Panc1 (cell line): Measurements from ENCODE around the gene ZNF613. TPM values are rescaled to one million over a fixed set of nuclear protein-coding genes. Genes with fewer than 3 reads are reported as not detected.

ENCODE experiments used
- ATAC-seq: fragments of 200-7000 bp; cut with Tn5 transposase; 2 replicates; pipeline ENCODE4 v1.9.1; 2020; ENCODE audit warnings: mild to moderate bottlenecking, moderate library complexity
- BruUV-seq: library from RNA; stranded (reverse); fragments of 400-500 nt; replicated peaks from 2 replicates; lab custom pipeline; 2021; lab: Mats Ljungman, UMichigan
- CTCF ChIA-PET: fragments of 300-600 bp; sonication (Branson Sonifier 250); formaldehyde crosslinking; loops from one replicate; lab custom pipeline; 2022; ENCODE audit warnings: antibody characterized with exemption; lab: Charles Lee
- POLR2A ChIA-PET: fragments of 300-600 bp; sonication (Branson Sonifier 250); formaldehyde crosslinking; loops from one replicate; lab custom pipeline; 2022; ENCODE audit warnings: antibody characterized with exemption; lab: Charles Lee
- DNase-seq: peaks from one replicate; pipeline ENCODE4 v3.0.0-alpha.2; 2010; ENCODE audit warnings: low read depth, low spot score
- H3K27ac ChIP-seq: 2 replicates; pipeline ENCODE4 v1.5.1; 2011; ENCODE audit warnings: mild to moderate bottlenecking, low read length, inconsistent platforms
- H3K27me3 ChIP-seq: fragments of 200-500 bp; sonication (Bioruptor generic); 2 replicates; pipeline ENCODE4 v1.6.0; 2014; ENCODE audit warnings: low read length, inconsistent platforms; ENCODE audit not compliant: control insufficient read depth, insufficient read depth
- H3K36me3 ChIP-seq: fragments of 200-500 bp; sonication (Bioruptor generic); 2 replicates; pipeline ENCODE4 v1.5.1; 2014; ENCODE audit warnings: inconsistent platforms, mild to moderate bottlenecking, low read length, moderate library complexity; ENCODE audit not compliant: control insufficient read depth, insufficient read depth
- H3K4me1 ChIP-seq: 2 replicates; pipeline ENCODE4 v1.5.1; 2011; ENCODE audit warnings: inconsistent platforms, mild to moderate bottlenecking, low read length, moderate library complexity; ENCODE audit not compliant: control insufficient read depth, insufficient read depth
- H3K4me3 ChIP-seq, 2 experiments: 2 replicates each; pipeline ENCODE4 v1.5.1; 2011 to 2012; ENCODE audit warnings: low read depth in 2 of 2, low read length in 2 of 2, mild to moderate bottlenecking in 2 of 2, inconsistent platforms in 1 of 2, moderate library complexity in 1 of 2
- H3K9me3 ChIP-seq: fragments of 200-500 bp; sonication (Bioruptor generic); 2 replicates; pipeline ENCODE4 v1.5.1; 2014; ENCODE audit warnings: low read depth, mild to moderate bottlenecking, inconsistent platforms, low read length, moderate library complexity; ENCODE audit not compliant: control insufficient read depth, insufficient read depth
- CTCF ChIP-seq: fragments of 450-650 bp; IDR thresholded peaks from 2 replicates; pipeline ENCODE4 v1.5.1; 2017; ENCODE audit warnings: mild to moderate bottlenecking
- POLR2AphosphoS5 ChIP-seq: IDR thresholded peaks from 2 replicates; pipeline ENCODE4 v1.6.1; 2012; ENCODE audit warnings: mild to moderate bottlenecking, low read depth, low read length, moderate library complexity
- SIN3A ChIP-seq: IDR thresholded peaks from 2 replicates; pipeline ENCODE4 v1.6.1; 2012; ENCODE audit warnings: low read depth, mild to moderate bottlenecking, low read length, moderate library complexity, borderline replicate concordance; ENCODE audit not compliant: insufficient read depth
- TCF7L2 ChIP-seq: IDR thresholded peaks from 2 replicates; pipeline ENCODE4 v1.6.1; 2011; ENCODE audit warnings: mild to moderate bottlenecking, low read depth, low read length, inconsistent platforms
- in situ Hi-C: cut with HindIII; loops from 2 replicates; pipeline ENCODE4 v1.10.0; 2016; ENCODE audit warnings: low sequenced_read_pairs, low pct_unique_long_range_greater_than_20kb
- intact Hi-C: fragments of 100-400 bp; cut with micrococcal nuclease; formaldehyde crosslinking; loops from one replicate; pipeline ENCODE4 v1.10.0; 2022; ENCODE audit not compliant: unreplicated experiment
- total RNA-seq: library from RNA; stranded (reverse); gene quantifications from one replicate; pipeline ENCODE4 v1.2.1, GENCODE V29; 2021; ENCODE audit not compliant: unreplicated experiment
- TF ChIP-seq, protein P1 (sequence below), 2 experiments: IDR thresholded peaks; 2 replicates each; pipeline ENCODE4 v1.6.1; 2011 to 2012; ENCODE audit warnings: low read depth in 2 of 2, control low read depth in 1 of 2, low read length in 1 of 2, mild to moderate bottlenecking in 1 of 2, moderate library complexity in 1 of 2; ENCODE audit not compliant: insufficient read depth in 1 of 2

The ZNF613 gene
- total RNA-seq, 1 experiment from 2014 or later: 3.1 TPM

DNA sequence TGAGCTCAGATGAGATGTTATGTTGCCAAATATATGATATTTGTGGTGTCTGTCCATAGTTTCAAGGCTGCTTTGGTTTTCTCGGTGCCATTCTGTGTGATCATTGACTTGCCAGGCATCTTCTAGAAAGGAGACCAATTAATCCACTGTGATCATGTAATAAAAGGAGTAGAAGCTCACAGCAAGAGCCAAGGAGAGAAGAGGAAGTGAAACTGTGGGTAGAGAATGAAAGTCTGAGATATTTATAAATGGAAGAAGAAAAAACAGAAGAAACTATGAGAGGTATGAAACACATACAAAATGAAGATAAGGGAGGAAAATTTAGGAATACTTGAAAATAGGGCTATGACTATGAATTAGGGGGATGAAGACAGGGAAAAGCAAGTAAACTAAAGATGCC lies 11.1 kb upstream of the ZNF613 start:
- Histone ChIP-seq H3K9me3 (peaks cover 21% of the 10 kb centered on the region; the same call in 1 of the 2 replicates), H3K27me3 (no peaks in the 10 kb centered on the region), H3K36me3 (no peaks in the 10 kb centered on the region), H3K27ac (no peak overlapping the region), H3K4me1 (no peaks in the 10 kb centered on the region), H3K4me3 (no peak overlapping the region)
- TF ChIP-seq SIN3A: no peak
- TF ChIP-seq CTCF: no peak
- TF ChIP-seq, protein P1, sequence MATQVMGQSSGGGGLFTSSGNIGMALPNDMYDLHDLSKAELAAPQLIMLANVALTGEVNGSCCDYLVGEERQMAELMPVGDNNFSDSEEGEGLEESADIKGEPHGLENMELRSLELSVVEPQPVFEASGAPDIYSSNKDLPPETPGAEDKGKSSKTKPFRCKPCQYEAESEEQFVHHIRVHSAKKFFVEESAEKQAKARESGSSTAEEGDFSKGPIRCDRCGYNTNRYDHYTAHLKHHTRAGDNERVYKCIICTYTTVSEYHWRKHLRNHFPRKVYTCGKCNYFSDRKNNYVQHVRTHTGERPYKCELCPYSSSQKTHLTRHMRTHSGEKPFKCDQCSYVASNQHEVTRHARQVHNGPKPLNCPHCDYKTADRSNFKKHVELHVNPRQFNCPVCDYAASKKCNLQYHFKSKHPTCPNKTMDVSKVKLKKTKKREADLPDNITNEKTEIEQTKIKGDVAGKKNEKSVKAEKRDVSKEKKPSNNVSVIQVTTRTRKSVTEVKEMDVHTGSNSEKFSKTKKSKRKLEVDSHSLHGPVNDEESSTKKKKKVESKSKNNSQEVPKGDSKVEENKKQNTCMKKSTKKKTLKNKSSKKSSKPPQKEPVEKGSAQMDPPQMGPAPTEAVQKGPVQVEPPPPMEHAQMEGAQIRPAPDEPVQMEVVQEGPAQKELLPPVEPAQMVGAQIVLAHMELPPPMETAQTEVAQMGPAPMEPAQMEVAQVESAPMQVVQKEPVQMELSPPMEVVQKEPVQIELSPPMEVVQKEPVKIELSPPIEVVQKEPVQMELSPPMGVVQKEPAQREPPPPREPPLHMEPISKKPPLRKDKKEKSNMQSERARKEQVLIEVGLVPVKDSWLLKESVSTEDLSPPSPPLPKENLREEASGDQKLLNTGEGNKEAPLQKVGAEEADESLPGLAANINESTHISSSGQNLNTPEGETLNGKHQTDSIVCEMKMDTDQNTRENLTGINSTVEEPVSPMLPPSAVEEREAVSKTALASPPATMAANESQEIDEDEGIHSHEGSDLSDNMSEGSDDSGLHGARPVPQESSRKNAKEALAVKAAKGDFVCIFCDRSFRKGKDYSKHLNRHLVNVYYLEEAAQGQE (IDR thresholded peaks at IDR 0.05; ENCODE audit: insufficient read depth in 1 of 2, low read depth in 2 of 2, low read length in 1 of 2): no peak
- no peak for TF ChIP-seq POLR2AphosphoS5
- ChIA-PET CTCF (no interaction called here), POLR2A (no interaction called here)
- intact Hi-C loops: no loop called here
- no TSS peak for BruUV-seq
- ATAC-seq: no peak
- DNase-seq: no peak
- in situ Hi-C loops: no loop called here

- Histone ChIP-seq H3K9me3 (peaks cover 22% of the 10 kb centered on the region; the same call in 1 of the 2 replicates), H3K4me3 (no peak overlapping the region), H3K4me1 (no peaks in the 10 kb centered on the region), H3K27me3 (no peaks in the 10 kb centered on the region), H3K36me3 (no peaks in the 10 kb centered on the region), H3K27ac (no peak overlapping the region)
- in situ Hi-C loops: no loop called here
- intact Hi-C loops: no loop called here
- CTCF ChIA-PET: no interaction called here
- no TSS peak for BruUV-seq
- DNase-seq (no peak), ATAC-seq (no peak)
- TF ChIP-seq CTCF: no peak
- TF ChIP-seq, protein P1 (IDR thresholded peaks at IDR 0.05; ENCODE audit: insufficient read depth in 1 of 2, low read depth in 2 of 2, low read length in 1 of 2): no peak
- TF ChIP-seq TCF7L2: no peak
- TF ChIP-seq SIN3A: no peak
- TF ChIP-seq POLR2AphosphoS5: no peak
- POLR2A ChIA-PET: no interaction called here
Observed at GRCh38 chr19:51919606-51920005, 7.7 kb upstream of the ZNF613 start.
